Muscle layer of duodenum (tissue), 2 donors: ENCODE measurements around the gene QSER1.

Experiments used
- H3K27ac ChIP-seq: one replicate; pipeline ENCODE4 v1.7.0; 2013; ENCODE audit warnings: mild to moderate bottlenecking, low read length
- H3K27me3 ChIP-seq: one replicate; pipeline ENCODE4 v1.7.0; 2013; ENCODE audit warnings: low read depth, mild to moderate bottlenecking, control low read depth, low read length
- H3K36me3 ChIP-seq, 2 donors: one replicate each; pipeline ENCODE4 v1.7.0; 2013; ENCODE audit warnings: low read length in 2 of 2, control low read depth in 1 of 2, mild to moderate bottlenecking in 1 of 2; ENCODE audit not compliant: insufficient read depth in 2 of 2, control insufficient read depth in 1 of 2
- H3K4me1 ChIP-seq, 2 donors: one replicate each; pipeline ENCODE4 v1.7.0; 2013; ENCODE audit warnings: low read length in 2 of 2, mild to moderate bottlenecking in 2 of 2, control low read depth in 1 of 2, moderate library complexity in 1 of 2; ENCODE audit not compliant: insufficient read depth in 2 of 2, control insufficient read depth in 1 of 2
- H3K4me3 ChIP-seq, 2 donors: one replicate each; pipeline ENCODE4 v1.7.0; 2013; ENCODE audit warnings: low read length in 2 of 2, low read depth in 1 of 2, mild to moderate bottlenecking in 1 of 2
- H3K9me3 ChIP-seq, 2 donors: one replicate each; pipeline ENCODE4 v1.7.0; 2013; ENCODE audit warnings: low read length in 2 of 2, control low read depth in 1 of 2, mild to moderate bottlenecking in 1 of 2; ENCODE audit not compliant: control insufficient read depth in 1 of 2
- donor health status: healthy.

Gene QSER1

DNA sequence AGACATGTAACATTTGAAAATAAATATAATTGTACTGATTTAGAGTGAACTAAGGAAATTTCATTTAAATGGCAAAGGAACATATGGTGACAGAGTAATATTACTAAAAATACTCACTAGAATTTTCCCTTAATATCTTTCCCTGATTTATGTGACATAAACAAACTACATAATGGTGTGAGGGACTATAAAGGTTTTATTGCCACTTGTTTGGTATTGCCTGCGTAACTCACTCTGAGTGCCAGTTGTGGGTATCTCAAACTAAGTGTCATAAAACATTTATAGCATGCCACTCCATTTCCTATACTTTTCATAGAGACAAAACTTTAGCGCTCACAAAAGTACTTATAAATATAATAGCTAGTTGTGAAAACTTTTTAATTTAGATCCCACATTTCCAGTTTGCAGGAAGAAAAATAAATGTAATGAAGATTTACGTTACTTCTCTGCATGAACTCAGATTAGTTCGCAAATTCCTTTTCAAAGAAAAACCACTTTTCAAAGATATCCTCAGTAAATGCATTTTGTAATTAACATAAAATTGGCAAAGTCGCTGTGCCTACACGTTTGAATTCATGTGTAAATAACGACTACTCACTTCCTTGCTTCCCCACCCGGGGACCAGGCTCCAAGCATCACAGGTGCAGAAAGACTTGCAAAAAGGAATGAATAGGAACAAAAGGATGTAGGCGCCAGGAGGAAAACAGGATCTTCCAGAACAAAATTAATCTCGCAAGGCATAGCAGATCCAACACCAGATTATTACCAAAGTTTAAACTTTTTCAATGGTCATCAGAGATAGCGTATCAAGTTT is 1.6 kb upstream of the QSER1 start:
- H3K9me3 ChIP-seq, result no peaks in the 10 kb centered on the region
- H3K36me3 ChIP-seq, result no peaks in the 10 kb centered on the region
- H3K27me3 ChIP-seq, result no peaks in the 10 kb centered on the region
- H3K4me1 ChIP-seq, result peaks cover 0 to 15% of the 10 kb centered on the region in 2 donors
- no peak overlapping the region for H3K4me3 ChIP-seq
- H3K27ac ChIP-seq, result no peak overlapping the region

DNA sequence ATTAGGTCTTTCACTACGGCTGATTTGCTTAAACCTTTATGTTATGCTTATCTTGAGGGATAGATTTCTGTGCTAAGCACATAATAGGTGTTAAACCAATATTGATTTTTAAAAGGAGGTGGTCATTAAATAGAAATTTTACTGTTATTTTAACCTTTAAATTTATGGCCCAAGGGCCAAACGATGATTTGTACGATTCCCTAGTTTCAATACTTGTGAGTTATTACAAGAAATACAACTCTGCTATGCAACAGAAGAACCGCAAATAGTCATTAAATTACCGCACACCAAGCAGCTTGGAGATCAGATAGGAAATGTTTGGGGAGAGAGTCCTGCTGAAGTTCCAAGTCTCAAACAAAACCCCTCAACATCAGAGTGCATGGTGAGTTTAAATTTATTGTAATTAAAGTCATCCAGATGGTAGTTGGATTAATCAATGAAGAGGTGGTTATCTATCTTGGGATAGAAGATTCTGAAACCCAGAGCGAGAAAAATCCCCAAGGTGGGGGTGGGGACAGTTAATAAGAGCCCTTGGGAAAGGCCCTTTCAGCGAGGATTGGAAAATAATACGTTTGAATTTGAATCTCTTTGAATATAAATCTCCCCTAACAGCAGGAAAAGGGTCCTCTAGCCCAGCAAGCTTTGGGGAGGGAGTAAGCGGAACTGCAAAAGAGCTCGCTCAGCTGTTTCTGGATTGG is 805 bp upstream of the QSER1 start:
- Histone ChIP-seq H3K27ac (peak overlapping the region; percentile 95), H3K27me3 (no peaks in the 10 kb centered on the region), H3K9me3 (no peaks in the 10 kb centered on the region), H3K36me3 (no peaks in the 10 kb centered on the region), H3K4me3 (peak overlapping the region; percentile 85 to 93), H3K4me1 (peaks cover 0 to 15% of the 10 kb centered on the region in 2 donors)

DNA sequence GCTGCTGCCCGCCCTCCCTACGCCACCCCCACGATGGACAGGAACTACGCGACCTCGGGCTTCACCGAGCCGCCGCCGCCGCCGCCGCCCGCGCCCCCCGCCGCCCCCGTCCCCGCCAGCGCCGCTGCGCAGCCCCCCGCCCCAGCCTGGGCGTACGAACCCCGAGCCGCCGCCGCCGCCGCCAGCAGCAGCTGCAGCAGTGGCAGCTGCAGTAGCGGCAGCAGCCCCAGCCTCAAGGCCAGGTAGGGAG is 407 bp downstream of the QSER1 start:
- no peaks in the 10 kb centered on the region for H3K36me3 ChIP-seq
- H3K27me3 ChIP-seq, result no peaks in the 10 kb centered on the region
- peaks cover 0 to 15% of the 10 kb centered on the region in 2 donors for H3K4me1 ChIP-seq
- no peaks in the 10 kb centered on the region for H3K9me3 ChIP-seq
- peak overlapping the region in 1 of 2 donors; percentile 88 for H3K4me3 ChIP-seq
- no peak overlapping the region for H3K27ac ChIP-seq

DNA sequence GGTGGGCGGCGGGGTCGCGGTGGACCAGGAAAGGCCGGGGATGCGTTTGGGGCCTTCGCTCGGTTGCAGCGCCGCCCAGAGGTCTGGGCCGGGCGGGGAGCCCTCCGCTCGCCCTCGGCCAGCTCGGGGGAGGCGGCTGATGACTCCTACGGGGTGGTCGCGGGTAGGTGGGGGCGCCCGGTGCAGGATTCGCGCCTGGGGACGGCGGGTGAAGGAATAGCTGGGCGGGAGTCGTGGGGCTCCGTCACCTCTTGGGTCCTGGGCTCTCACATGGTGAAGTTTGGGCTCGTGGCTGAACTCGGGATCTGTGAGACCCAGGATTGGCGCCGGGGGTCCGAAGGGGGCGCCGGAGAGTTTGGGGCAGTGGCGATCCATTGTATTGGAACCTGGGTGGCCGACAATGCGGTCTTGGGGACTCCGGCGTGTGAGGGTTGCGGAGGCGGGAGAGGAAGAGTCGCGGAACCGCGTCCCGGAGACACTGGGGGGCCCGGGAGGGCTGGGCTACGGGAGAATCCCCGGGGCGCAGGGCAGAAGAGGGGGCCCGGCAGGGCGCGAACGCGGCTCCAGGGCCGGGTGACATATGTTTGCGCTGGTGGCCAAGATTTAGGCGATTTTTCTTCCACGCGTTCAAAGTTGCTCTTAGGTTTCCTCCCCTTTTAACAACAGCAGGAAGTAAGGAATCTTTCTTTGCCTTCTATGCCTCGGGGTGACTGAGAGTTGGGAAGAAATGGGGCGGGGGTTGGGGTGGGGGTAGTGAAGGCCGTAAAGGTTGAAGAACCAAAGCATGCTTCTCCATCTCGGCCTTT is 935 bp downstream of the QSER1 start:
- H3K9me3 ChIP-seq, result no peaks in the 10 kb centered on the region
- peak overlapping the region; percentile 61 to 88 for H3K4me3 ChIP-seq
- H3K4me1 ChIP-seq, result peaks cover 0 to 15% of the 10 kb centered on the region in 2 donors
- H3K27me3 ChIP-seq, result no peaks in the 10 kb centered on the region
- H3K27ac ChIP-seq, result peak overlapping the region; percentile 48
- no peaks in the 10 kb centered on the region for H3K36me3 ChIP-seq

DNA sequence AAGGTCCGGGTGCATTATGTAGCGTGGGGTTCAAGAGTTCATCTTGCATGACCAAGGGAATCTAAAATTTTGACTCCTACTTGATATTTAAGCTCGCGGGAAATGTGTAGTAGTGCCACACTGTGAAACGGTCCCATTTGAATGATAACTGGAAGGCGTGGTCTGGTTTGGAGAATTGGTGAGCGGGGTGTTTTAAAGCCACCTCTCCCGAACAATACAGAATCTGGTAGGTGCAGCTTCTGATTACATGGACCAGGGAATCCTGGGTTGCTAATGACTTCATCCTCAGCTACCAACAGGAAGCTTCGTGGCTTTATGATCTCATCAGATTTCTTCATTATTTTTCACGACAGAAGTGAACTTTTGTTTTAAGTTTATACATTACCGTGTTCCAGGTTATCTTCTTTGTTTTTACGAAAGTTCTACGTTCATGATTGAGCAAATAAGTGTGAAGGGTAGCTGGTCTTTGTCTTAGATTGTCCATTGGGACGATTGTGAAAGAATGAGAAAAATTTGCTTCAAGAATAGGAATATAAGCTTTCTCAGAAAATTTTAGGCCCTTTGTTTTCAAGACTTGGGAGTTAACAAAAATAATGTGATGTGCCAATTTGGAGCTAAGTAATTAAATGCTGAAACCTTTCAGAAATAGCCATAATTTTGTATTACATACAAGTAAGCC is 1.7 kb downstream of the QSER1 start:
- Histone ChIP-seq H3K4me1 (peaks cover 0 to 15% of the 10 kb centered on the region in 2 donors), H3K4me3 (peak overlapping the region; percentile 61 to 88), H3K9me3 (no peaks in the 10 kb centered on the region), H3K27ac (peak overlapping the region; percentile 48), H3K27me3 (no peaks in the 10 kb centered on the region), H3K36me3 (no peaks in the 10 kb centered on the region)

DNA sequence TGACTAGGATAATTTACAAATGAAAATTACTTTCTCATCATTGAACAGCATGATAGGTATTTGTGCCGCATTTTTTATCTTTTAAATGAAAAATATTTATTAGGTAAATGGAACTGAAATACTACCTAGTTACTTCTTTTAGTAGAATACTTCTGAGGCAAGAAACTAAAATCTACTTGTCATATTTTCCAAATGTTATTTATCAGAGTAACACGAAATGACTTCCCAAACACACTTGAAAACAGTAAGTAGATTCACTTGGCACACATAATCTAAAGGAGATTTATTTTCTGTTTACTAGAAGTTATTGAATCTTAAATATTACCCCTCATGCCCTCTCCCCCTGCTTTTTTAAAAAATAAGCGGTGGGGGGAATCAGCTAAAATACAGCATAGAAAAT is 2.3 kb downstream of the QSER1 start:
- H3K27me3 ChIP-seq, result no peaks in the 10 kb centered on the region
- H3K27ac ChIP-seq, result no peak overlapping the region
- no peaks in the 10 kb centered on the region for H3K9me3 ChIP-seq
- H3K4me1 ChIP-seq, result peaks cover 0 to 15% of the 10 kb centered on the region in 2 donors
- H3K36me3 ChIP-seq, result no peaks in the 10 kb centered on the region
- H3K4me3 ChIP-seq, result no peak overlapping the region

DNA sequence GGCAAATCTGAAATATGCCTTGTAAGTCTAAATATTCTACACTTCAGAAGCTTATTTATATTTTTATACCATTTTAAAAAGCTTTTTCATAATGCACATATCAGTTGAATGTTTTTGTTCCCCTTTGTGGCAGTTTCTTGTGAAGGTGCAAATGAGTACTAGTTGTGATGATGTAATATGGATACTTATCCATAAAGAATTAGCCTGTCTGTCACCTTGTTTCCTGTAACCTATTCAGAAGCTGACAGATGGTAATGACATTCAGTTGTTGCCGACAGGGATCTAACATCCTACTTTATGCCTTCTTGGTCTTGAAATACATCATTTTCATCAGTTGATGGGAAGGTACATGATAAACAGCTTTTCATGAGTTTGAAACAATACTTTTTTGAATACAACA is 2.9 kb downstream of the QSER1 start:
- no peaks in the 10 kb centered on the region for H3K36me3 ChIP-seq
- H3K9me3 ChIP-seq, result no peaks in the 10 kb centered on the region
- peaks cover 0 to 15% of the 10 kb centered on the region in 2 donors for H3K4me1 ChIP-seq
- H3K4me3 ChIP-seq, result no peak overlapping the region
- no peaks in the 10 kb centered on the region for H3K27me3 ChIP-seq
- H3K27ac ChIP-seq, result no peak overlapping the region

DNA sequence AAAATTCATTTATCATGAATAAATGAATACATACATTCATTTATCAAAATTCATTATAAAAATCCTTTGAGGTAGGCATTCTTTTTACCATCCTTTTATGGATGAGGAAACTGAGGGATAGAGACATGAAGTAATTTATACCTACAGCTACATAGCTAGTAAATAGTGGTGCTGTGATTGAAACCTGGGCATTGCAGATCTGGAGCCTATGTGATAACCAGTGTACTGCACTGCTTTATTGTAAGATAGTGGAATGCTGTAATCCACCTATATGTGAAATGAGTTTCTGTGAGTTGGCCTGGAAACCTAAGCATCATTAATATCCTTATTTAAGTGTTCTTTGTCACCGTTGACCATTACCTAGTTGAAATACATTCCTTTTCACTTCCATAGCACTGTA is 4.5 kb downstream of the QSER1 start:
- no peaks in the 10 kb centered on the region for H3K9me3 ChIP-seq
- no peak overlapping the region for H3K27ac ChIP-seq
- H3K4me1 ChIP-seq, result peaks cover 0 to 6% of the 10 kb centered on the region in 2 donors
- no peaks in the 10 kb centered on the region for H3K36me3 ChIP-seq
- H3K4me3 ChIP-seq, result no peak overlapping the region
- no peaks in the 10 kb centered on the region for H3K27me3 ChIP-seq

DNA sequence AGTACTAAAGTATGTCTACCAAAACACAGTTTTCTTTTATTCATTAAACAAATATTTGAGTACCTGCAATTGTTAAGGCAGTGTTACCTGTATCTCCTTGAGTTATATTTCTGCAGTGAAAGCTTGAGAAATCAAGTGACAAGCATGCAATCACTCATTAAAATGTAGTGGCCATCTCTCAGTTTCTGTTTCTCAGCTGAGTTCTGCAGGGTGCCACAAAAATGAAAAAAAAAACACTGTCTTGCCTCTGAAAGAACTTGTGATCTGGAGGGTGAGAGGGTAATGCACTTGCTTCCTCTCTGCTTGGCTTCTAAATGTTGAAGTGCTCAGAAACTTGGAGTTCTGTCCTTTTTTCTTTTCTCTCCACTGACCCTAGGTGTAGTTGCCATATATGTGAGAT is 6.8 kb downstream of the QSER1 start:
- H3K27ac ChIP-seq, result no peak overlapping the region
- H3K4me1 ChIP-seq, result peaks cover 0 to 6% of the 10 kb centered on the region in 2 donors
- no peak overlapping the region for H3K4me3 ChIP-seq
- no peaks in the 10 kb centered on the region for H3K9me3 ChIP-seq
- no peaks in the 10 kb centered on the region for H3K36me3 ChIP-seq
- H3K27me3 ChIP-seq, result no peaks in the 10 kb centered on the region

DNA sequence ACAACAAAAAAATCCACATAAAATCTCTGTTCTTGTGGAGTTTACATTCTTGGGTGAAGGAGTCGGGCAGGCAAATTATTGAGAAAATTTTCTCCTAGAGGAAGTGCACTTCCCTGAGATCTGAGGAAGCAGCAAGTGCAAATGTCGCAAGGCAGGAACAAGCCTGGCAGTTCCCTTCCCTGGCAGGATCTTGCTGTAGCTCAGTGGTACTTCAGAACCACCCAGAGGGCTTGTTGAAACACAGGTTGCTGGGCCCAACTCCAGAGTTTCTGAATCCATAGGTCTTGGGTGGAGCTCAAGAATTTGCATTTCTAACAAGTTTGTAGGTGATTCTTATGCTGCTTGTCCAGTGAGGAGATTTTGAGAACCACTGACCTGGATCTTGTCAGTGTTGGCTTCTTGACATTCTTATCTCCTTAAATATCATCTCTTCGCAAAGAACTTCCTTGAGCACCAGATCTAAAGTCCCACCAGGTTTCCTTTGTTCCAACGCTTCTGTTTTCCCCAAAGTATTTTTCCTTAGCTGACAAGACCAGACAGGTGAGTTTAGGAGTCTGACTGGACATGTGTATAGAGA is 9.6 kb downstream of the QSER1 start:
- Histone ChIP-seq H3K27me3 (no peaks in the 10 kb centered on the region), H3K4me1 (no peaks in the 10 kb centered on the region), H3K9me3 (no peaks in the 10 kb centered on the region), H3K36me3 (no peaks in the 10 kb centered on the region), H3K4me3 (no peak overlapping the region), H3K27ac (no peak overlapping the region)
